ENCODE data around the gene SPDYA.

GRCh38 chr2:28768422-28768821 lies 42.2 kb upstream of the SPDYA start:
- no peak for TF ChIP-seq CTCF (IDR thresholded peaks at IDR 0.05)
- TF ChIP-seq POLR2A (IDR thresholded peaks at IDR 0.05) = no peak
